CD14-positive monocyte (primary cell): ENCODE results near the gene BSDC1. TPM values are rescaled to one million over a fixed set of nuclear protein-coding genes. Genes with fewer than 3 reads are reported as not detected.

Source experiments
- DNase-seq, 3 donors: peaks; one replicate each; pipeline ENCODE4 v3.0.0-alpha.2; 2011 to 2022
- H2AFZ ChIP-seq: 2 replicates; pipeline ENCODE4 v1.6.0; 2012; ENCODE audit warnings: mild to moderate bottlenecking, low read depth, low read length, inconsistent platforms; ENCODE audit not compliant: insufficient read depth, poor library complexity, severe bottlenecking
- H3K27ac ChIP-seq, 2 donors: 1 replicate in 1 of 2; 2 replicates in 1 of 2; pipeline ENCODE4 v1.5.1; 2012 to 2013; ENCODE audit warnings: low read length in 2 of 2, control low read depth in 1 of 2, inconsistent platforms in 1 of 2, low read depth in 1 of 2, mild to moderate bottlenecking in 1 of 2
- H3K27me3 ChIP-seq, 2 donors: one replicate each; pipeline versions ENCODE4 v1.6.0 to v1.6.1; 2011 to 2013; ENCODE audit warnings: low read length in 2 of 2; ENCODE audit not compliant: control insufficient read depth in 2 of 2, insufficient read depth in 2 of 2
- H3K36me3 ChIP-seq, 2 donors: replicated peaks in 1 of 2; 1 replicate in 1 of 2; 2 replicates in 1 of 2; pipeline versions ENCODE4 v1.5.1 to v1.6.1; 2012 to 2013; ENCODE audit warnings: low read length in 2 of 2, control low read depth in 1 of 2, inconsistent platforms in 1 of 2, mild to moderate bottlenecking in 1 of 2; ENCODE audit not compliant: insufficient read depth in 2 of 2, control insufficient read depth in 1 of 2
- H3K4me1 ChIP-seq, 2 donors: 1 replicate in 1 of 2; 2 replicates in 1 of 2; pipeline versions ENCODE4 v1.5.1 to v1.6.1; 2012 to 2013; ENCODE audit warnings: low read length in 2 of 2, control low read depth in 1 of 2, inconsistent platforms in 1 of 2, mild to moderate bottlenecking in 1 of 2, moderate library complexity in 1 of 2; ENCODE audit not compliant: insufficient read depth in 2 of 2, control insufficient read depth in 1 of 2
- H3K4me2 ChIP-seq: replicated peaks from 2 replicates; pipeline ENCODE3; 2012; ENCODE audit warnings: low read length, moderate library complexity, mild to moderate bottlenecking; ENCODE audit not compliant: poor library complexity, severe bottlenecking; ENCODE audit errors: extremely low read depth
- H3K4me3 ChIP-seq, 3 experiments: fragments of 200-600 bp in 1 of 3; sonication (generic) in 1 of 3; replicated peaks in 1 of 3; 1 replicate in 2 of 3; 2 replicates in 1 of 3; pipeline ENCODE4 v1.5.1; 2011 to 2013; ENCODE audit warnings: low read length in 3 of 3, mild to moderate bottlenecking in 3 of 3, control low read depth in 2 of 3, low read depth in 2 of 3, inconsistent platforms in 1 of 3, moderate library complexity in 1 of 3
- H3K79me2 ChIP-seq: 2 replicates; pipeline ENCODE4 v1.6.0; 2012; ENCODE audit warnings: mild to moderate bottlenecking, control low read depth, inconsistent platforms, low read length, moderate library complexity; ENCODE audit not compliant: insufficient read depth
- H3K9ac ChIP-seq: 2 replicates; pipeline ENCODE4 v1.6.0; 2017; ENCODE audit warnings: low read length, mild to moderate bottlenecking; ENCODE audit not compliant: insufficient read depth, poor library complexity, severe bottlenecking
- H3K9me3 ChIP-seq, 2 donors: replicated peaks in 1 of 2; 1 replicate in 1 of 2; 2 replicates in 1 of 2; pipeline versions ENCODE4 v1.5.1 to v1.6.1; 2012 to 2013; ENCODE audit warnings: low read length in 2 of 2, control low read depth in 1 of 2; ENCODE audit not compliant: control insufficient read depth in 1 of 2, insufficient read depth in 1 of 2
- H4K20me1 ChIP-seq: 2 replicates; pipeline ENCODE4 v1.6.0; 2012; ENCODE audit warnings: mild to moderate bottlenecking, low read length, control low read depth, moderate library complexity; ENCODE audit not compliant: insufficient read depth
- H3K27ac Mint-ChIP-seq, 7 donors: one replicate each; pipeline ENCODE4 v1.8.0; 2020; ENCODE audit warnings: mild to moderate bottlenecking in 7 of 7, mixed read lengths in 7 of 7, moderate library complexity in 6 of 7, inconsistent platforms in 2 of 7
- H3K27me3 Mint-ChIP-seq, 3 donors: one replicate each; pipeline ENCODE4 v1.8.0; 2021 to 2022; ENCODE audit warnings: low read depth in 3 of 3, mild to moderate bottlenecking in 3 of 3, mixed read lengths in 3 of 3, moderate library complexity in 3 of 3, inconsistent platforms in 1 of 3
- H3K36me3 Mint-ChIP-seq, 2 donors: one replicate each; pipeline ENCODE4 v1.8.0; 2020; ENCODE audit warnings: mixed read lengths in 2 of 2, inconsistent platforms in 1 of 2, mild to moderate bottlenecking in 1 of 2
- H3K4me1 Mint-ChIP-seq: one replicate; pipeline ENCODE4 v1.8.0; 2020; ENCODE audit warnings: mild to moderate bottlenecking, mixed read lengths
- H3K4me3 Mint-ChIP-seq, 2 donors: one replicate each; pipeline ENCODE4 v1.8.0; 2020; ENCODE audit warnings: mild to moderate bottlenecking in 2 of 2, mixed read lengths in 2 of 2, moderate library complexity in 1 of 2
- H3K9me3 Mint-ChIP-seq, 7 donors: one replicate each; pipeline ENCODE4 v1.8.0; 2020 to 2022; ENCODE audit warnings: mixed read lengths in 7 of 7, mild to moderate bottlenecking in 6 of 7, moderate library complexity in 6 of 7, inconsistent platforms in 2 of 7
- CTCF ChIP-seq: fragments of 200-600 bp; IDR thresholded peaks from one replicate; pipeline ENCODE4 v1.8.0; 2022; ENCODE audit warnings: antibody characterized with exemption, mild to moderate bottlenecking
- WGBS: methylation state at CpG from one replicate; pipeline ENCODE4 v1.1.5; 2013; ENCODE audit warnings: missing lambda C conversion rate; ENCODE audit not compliant: insufficient coverage; 5-methylcytosine and 5-hydroxymethylcytosine counted together
- intact Hi-C, 2 donors: fragments of 100-400 bp; cut with micrococcal nuclease; formaldehyde crosslinking; loops; one replicate each; pipeline versions ENCODE4 v1.15.0 to v1.15.1; 2023
- polyA plus RNA-seq, 3 donors: library from polyadenylated mRNA; depleted of rRNA in 1 of 3; unstranded in 2 of 3; stranded (reverse) in 1 of 3; fragments of 300-500 nt in 2 of 3; fragments of >200 nt in 1 of 3; fragmentation: Illumina TruSeq in 2 of 3; gene quantifications; 1 replicate in 2 of 3; 2 replicates in 1 of 3; pipeline ENCODE4 v1.2.3, GENCODE V29; 2012 to 2021

Gene BSDC1
- polyA plus RNA-seq, 3 donors = 19.0 to 42.4 (median 23.7) TPM

- Histone ChIP-seq H3K27me3 (no peaks in the 10 kb centered on the region), H3K4me3 (no peak overlapping the region), H2AFZ (no peak overlapping the region), H4K20me1 (peaks cover 38% of the 10 kb centered on the region), H3K4me2 (no peak overlapping the region), H3K79me2 (peaks cover 11% of the 10 kb centered on the region), H3K27ac (no peak overlapping the region), H3K9me3 (no peaks in the 10 kb centered on the region), H3K36me3 (peaks cover 45 to 68% of the 10 kb centered on the region in 2 donors), H3K9ac (no peak overlapping the region), H3K4me1 (no peaks in the 10 kb centered on the region)
- WGBS = 100% methylated on average over 6 of the region's 10 CpGs
- no peak for DNase-seq
- intact Hi-C loops = no loop called here
- Mint-ChIP-seq H3K9me3 (peaks cover 0 to 1% (median 0%) of the 10 kb centered on the region in 7 donors), H3K27me3 (peaks cover 0 to 2% (median 1%) of the 10 kb centered on the region in 3 donors), H3K4me1 (peaks cover 4% of the 10 kb centered on the region), H3K4me3 (no peak overlapping the region), H3K36me3 (peaks cover 41 to 70% of the 10 kb centered on the region in 2 donors), H3K27ac (peak overlapping the region in 2 of 7 donors; percentile 22 to 43)
- TF ChIP-seq CTCF = no peak
Observed at GRCh38 chr1:32318127-32318869, 75.9 kb downstream of the BSDC1 start.

- no peaks in the 10 kb centered on the region for H3K4me1 ChIP-seq
- no peak overlapping the region for H3K9ac ChIP-seq
- H3K27ac ChIP-seq = no peak overlapping the region
- peaks cover 40% of the 10 kb centered on the region for H4K20me1 ChIP-seq
- H3K27me3 Mint-ChIP-seq = no peaks in the 10 kb centered on the region
- H3K4me1 Mint-ChIP-seq = peaks cover 5% of the 10 kb centered on the region
- no peaks in the 10 kb centered on the region for H3K9me3 ChIP-seq
- peaks cover 43 to 55% of the 10 kb centered on the region in 2 donors for H3K36me3 ChIP-seq
- WGBS = no CpG with 5 or more reads among the region's 3 CpGs
- H3K4me3 ChIP-seq = no peak overlapping the region
- no peak overlapping the region for H3K4me2 ChIP-seq
- peaks cover 17% of the 10 kb centered on the region for H3K79me2 ChIP-seq
- no peak overlapping the region for H3K4me3 Mint-ChIP-seq
- no peak overlapping the region for H2AFZ ChIP-seq
- peak overlapping the region in 2 of 7 donors; percentile 37 to 57 for H3K27ac Mint-ChIP-seq
- H3K9me3 Mint-ChIP-seq = peaks cover 0 to 1% (median 0%) of the 10 kb centered on the region in 7 donors
- TF ChIP-seq CTCF = no peak
- peaks cover 35 to 59% of the 10 kb centered on the region in 2 donors for H3K36me3 Mint-ChIP-seq
- DNase-seq = no peak
- intact Hi-C loops = no loop called here
- H3K27me3 ChIP-seq = no peaks in the 10 kb centered on the region
Observed at GRCh38 chr1:32316903-32317277, 77.4 kb downstream of the BSDC1 start.

Other genes starting within 250 kb of the BSDC1 start
- 10 to 100 TPM; 12.3 to 15.3 (median 14.4) TPM for gene TXLNA, start 214.8 kb downstream of the BSDC1 start, polyA plus RNA-seq
- 1 to 10 TPM; 2.5 to 5.6 (median 3.7) TPM for gene CCDC28B, start 193.8 kb downstream of the BSDC1 start, polyA plus RNA-seq
- gene IQCC, start 188.8 kb downstream of the BSDC1 start, polyA plus RNA-seq = under 1 TPM; 0.18 to 0.31 (median 0.28) TPM
- gene DCDC2B, start 185.4 kb downstream of the BSDC1 start, polyA plus RNA-seq = not detected
- 10 to 100 TPM; 12.8 to 22.0 (median 14.5) TPM for gene TMEM234, start 172.1 kb downstream of the BSDC1 start, polyA plus RNA-seq
- gene EIF3I, start 172.0 kb downstream of the BSDC1 start, polyA plus RNA-seq = 100 to 1,000 TPM; 126 to 162 (median 151) TPM
- not detected for gene FAM167B, start 147.2 kb downstream of the BSDC1 start, polyA plus RNA-seq
- 1 to 10 TPM in 2 of 3 donors, under 1 TPM in 1; 0.15 to 2.2 (median 1.7) TPM for gene LCK, start 143.2 kb downstream of the BSDC1 start, polyA plus RNA-seq
- gene HDAC1, start 102.4 kb downstream of the BSDC1 start, polyA plus RNA-seq = 10 to 100 TPM; 73.8 to 95.0 (median 88.7) TPM
- gene MARCKSL1, start 58.2 kb downstream of the BSDC1 start, polyA plus RNA-seq = 100 to 1,000 TPM in 1 of 3 donors, 10 to 100 TPM in 2; 13.9 to 150 (median 40.3) TPM
- gene FAM229A, start 32.0 kb downstream of the BSDC1 start, polyA plus RNA-seq = 10 to 100 TPM in 1 of 3 donors, not detected in 2; 19.9 TPM
- 1 to 10 TPM in 1 of 3 donors, under 1 TPM in 2; 0.35 to 1.1 (median 0.65) TPM for gene TSSK3, start 31.9 kb downstream of the BSDC1 start, polyA plus RNA-seq
- not detected for gene ZBTB8B, start 70.6 kb upstream of the BSDC1 start, polyA plus RNA-seq
- under 1 TPM in 1 of 3 donors, not detected in 2; 0.08 TPM for gene ZBTB8A, start 145.0 kb upstream of the BSDC1 start, polyA plus RNA-seq